SK-N-SH (cell line): ENCODE measurements around the gene TUBB3. TPM values are rescaled to one million over a fixed set of nuclear protein-coding genes. Genes with fewer than 3 reads are reported as not detected.

Experiments
- CTCF ChIA-PET: fragments of 300-600, 350-600 bp; formaldehyde crosslinking; extraction: SDS; loops from one replicate; lab custom pipeline; 2021; lab: Yijun Ruan, JAX
- POLR2A ChIA-PET: fragments of 350-600 bp; sonication (Branson Sonifier 250); formaldehyde crosslinking; extraction: SDS; loops from one replicate; lab custom pipeline; 2020; ENCODE audit warnings: antibody characterized with exemption, inconsistent platforms; lab: Yijun Ruan, JAX
- DNase-seq: peaks from one replicate; pipeline ENCODE4 v3.0.0; 2012
- H2AFZ ChIP-seq: fragments of 200-600 bp; sonication (generic); 2 replicates; pipeline ENCODE4 v1.8.1; 2016; ENCODE audit warnings: antibody characterized with exemption, mild to moderate bottlenecking, low read depth
- H3F3A ChIP-seq: fragments of 200-600 bp; sonication (generic); replicated peaks from 2 replicates; pipeline ENCODE3; 2016; ENCODE audit warnings: antibody characterized with exemption, mild to moderate bottlenecking; ENCODE audit not compliant: insufficient read depth
- H3K27ac ChIP-seq, 2 experiments: fragments of 200-500 bp in 1 of 2; fragments of 200-600 bp in 1 of 2; sonication (Bioruptor generic) in 1 of 2; sonication (generic), shearing (Covaris generic) in 1 of 2; 2 replicates each; pipeline versions ENCODE4 v1.5.1 to v1.6.1; 2014 to 2016; ENCODE audit warnings: low read depth in 2 of 2, inconsistent platforms in 1 of 2, low read length in 1 of 2, mild to moderate bottlenecking in 1 of 2, mixed read lengths in 1 of 2
- H3K27me3 ChIP-seq: fragments of 200-600 bp; sonication (generic), shearing (Covaris generic); 2 replicates; pipeline ENCODE4 v1.6.1; 2016; ENCODE audit warnings: mixed run types; ENCODE audit not compliant: insufficient read depth
- H3K36me3 ChIP-seq, 2 experiments: fragments of 200-500 bp in 1 of 2; fragments of 200-600 bp in 1 of 2; sonication (Bioruptor generic) in 1 of 2; sonication (generic) in 1 of 2; replicated peaks in 1 of 2; 2 replicates each; pipeline versions ENCODE3 to v1.5.1; 2014 to 2016; ENCODE audit warnings: low read length in 1 of 2, mild to moderate bottlenecking in 1 of 2; ENCODE audit not compliant: insufficient read depth in 2 of 2, control insufficient read depth in 1 of 2
- H3K4me1 ChIP-seq, 2 experiments: fragments of 200-500 bp in 1 of 2; fragments of 200-600 bp in 1 of 2; sonication (Bioruptor generic) in 1 of 2; sonication (generic), shearing (Covaris generic) in 1 of 2; 2 replicates each; pipeline versions ENCODE4 v1.5.1 to v1.6.1; 2014 to 2016; ENCODE audit warnings: low read depth in 1 of 2, low read length in 1 of 2, mixed run types in 1 of 2; ENCODE audit not compliant: insufficient read depth in 2 of 2, control insufficient read depth in 1 of 2
- H3K4me2 ChIP-seq: fragments of 200-600 bp; sonication (generic), shearing (Covaris generic); 2 replicates; pipeline ENCODE4 v1.6.1; 2017; ENCODE audit warnings: mixed run types
- H3K4me3 ChIP-seq, 2 experiments: fragments of 200-500 bp in 1 of 2; fragments of 200-600 bp in 1 of 2; sonication (Bioruptor generic) in 1 of 2; sonication (generic), shearing (Covaris generic) in 1 of 2; 2 replicates each; pipeline versions ENCODE4 v1.5.1 to v1.8.1; 2014 to 2016; ENCODE audit warnings: low read depth in 2 of 2, inconsistent platforms in 1 of 2, low read length in 1 of 2, mild to moderate bottlenecking in 1 of 2, mixed read lengths in 1 of 2, moderate library complexity in 1 of 2
- H3K79me2 ChIP-seq: fragments of 200-600 bp; sonication (generic); 2 replicates; pipeline ENCODE4 v1.8.1; 2017; ENCODE audit warnings: mild to moderate bottlenecking; ENCODE audit not compliant: insufficient read depth
- H3K9ac ChIP-seq: fragments of 200-600 bp; sonication (generic); 2 replicates; pipeline ENCODE4 v1.6.1; 2017; ENCODE audit warnings: mixed run types
- H3K9me2 ChIP-seq: fragments of 200-600 bp; sonication (generic); 2 replicates; pipeline ENCODE4 v1.6.1; 2017; ENCODE audit warnings: mixed run types
- H3K9me3 ChIP-seq: fragments of 200-600 bp; sonication (generic); 2 replicates; pipeline ENCODE4 v1.6.1; 2017; ENCODE audit warnings: mixed run types, mild to moderate bottlenecking, moderate library complexity
- H4K20me1 ChIP-seq: fragments of 200-600 bp; sonication (generic); 2 replicates; pipeline ENCODE4 v1.6.1; 2017; ENCODE audit warnings: mild to moderate bottlenecking, mixed run types; ENCODE audit not compliant: insufficient read depth
- CTCF ChIP-seq: fragments of 200-600 bp; sonication (generic); IDR thresholded peaks from 2 replicates; pipeline ENCODE4 v1.6.1; 2017; ENCODE audit warnings: antibody characterized with exemption, mild to moderate bottlenecking, moderate library complexity
- EP300 ChIP-seq, 2 experiments: IDR thresholded peaks; 2 replicates each; pipeline versions ENCODE4 v1.4.0 to v1.6.1; 2012; ENCODE audit warnings: borderline replicate concordance in 1 of 2, low read depth in 1 of 2, low read length in 1 of 2
- EZH2phosphoT487 ChIP-seq: fragments of 200-600 bp; sonication (generic); IDR thresholded peaks from 2 replicates; pipeline ENCODE4 v1.6.1; 2017; ENCODE audit warnings: low read depth, mixed run types, mild to moderate bottlenecking, antibody characterized with exemption, moderate library complexity, borderline replicate concordance
- FOXM1 ChIP-seq: IDR thresholded peaks from 2 replicates; pipeline ENCODE4 v1.4.0; 2012; ENCODE audit warnings: low read depth, mild to moderate bottlenecking
- MXI1 ChIP-seq: IDR thresholded peaks from 2 replicates; pipeline ENCODE4 v1.6.1; 2012; ENCODE audit warnings: mild to moderate bottlenecking, low read depth, low read length, improper control_type of control experiment
- NFIC ChIP-seq: IDR thresholded peaks from 2 replicates; pipeline ENCODE4 v1.4.0; 2012; ENCODE audit warnings: borderline replicate concordance
- RAD21 ChIP-seq: IDR thresholded peaks from 2 replicates; pipeline ENCODE4 v1.6.1; 2012; ENCODE audit warnings: mild to moderate bottlenecking, low read length
- REST ChIP-seq: IDR thresholded peaks from 2 replicates; pipeline ENCODE4 v1.6.1; 2012; ENCODE audit warnings: mild to moderate bottlenecking, low read depth, low read length, moderate library complexity
- SIN3A ChIP-seq: IDR thresholded peaks from 2 replicates; pipeline ENCODE4 v1.6.1; 2012; ENCODE audit warnings: low read depth, mild to moderate bottlenecking, low read length, moderate library complexity, borderline replicate concordance
- SMC3 ChIP-seq: IDR thresholded peaks from 2 replicates; pipeline ENCODE4 v1.6.1; 2012; ENCODE audit warnings: low read depth, low read length, improper control_type of control experiment
- TEAD4 ChIP-seq: IDR thresholded peaks from 2 replicates; pipeline ENCODE4 v1.4.0; 2012; ENCODE audit warnings: mild to moderate bottlenecking, borderline replicate concordance; ENCODE audit not compliant: insufficient read depth
- USF1 ChIP-seq: IDR thresholded peaks from 2 replicates; pipeline ENCODE4 v1.4.0; 2012; ENCODE audit warnings: low read depth, borderline replicate concordance
- USF2 ChIP-seq: fragments of 150-350 bp; IDR thresholded peaks from 2 replicates; pipeline ENCODE4 v1.6.1; 2017; ENCODE audit warnings: antibody characterized with exemption, low read length, low read depth, borderline replicate concordance
- WGBS: methylation state at CpG from one replicate; pipeline ENCODE4 v1.1.6; 2017; ENCODE audit warnings: low lambda C conversion rate; 5-methylcytosine and 5-hydroxymethylcytosine counted together
- polyA plus RNA-seq, 3 experiments: library from polyadenylated mRNA; depleted of rRNA; stranded (reverse); fragments of >200 nt; gene quantifications; 2 replicates each; pipeline ENCODE4 v1.2.3, GENCODE V29; 2012

The TUBB3 gene
- polyA plus RNA-seq, 1 of the 3 experiments (the other 2 are of a cell fraction): 428 TPM

GRCh38 chr16:89909777-89910716 lies 13.1 kb upstream of the TUBB3 start:
- Histone ChIP-seq H3K27ac (no peak overlapping the region; a peak in 1 of 4 replicates), H3K4me1 (peaks cover 0 to 3% of the 10 kb centered on the region in 2 experiments; a peak in 1 of 4 replicates), H3K9me3 (no peaks in the 10 kb centered on the region), H3K9ac (no peak overlapping the region), H3K9me2 (no peaks in the 10 kb centered on the region), H3K79me2 (no peaks in the 10 kb centered on the region), H2AFZ (no peak overlapping the region), H3K4me2 (no peak overlapping the region), H3K27me3 (no peaks in the 10 kb centered on the region), H3K4me3 (peak overlapping the region in 1 of 2 experiments; percentile 42; a peak in 1 of 4 replicates), H3F3A (peaks cover 13% of the 10 kb centered on the region), H3K36me3 (peaks cover 16 to 43% of the 10 kb centered on the region in 2 experiments), H4K20me1 (no peaks in the 10 kb centered on the region)
- 73% methylated on average over 36 of the region's 47 CpGs for WGBS
- POLR2A ChIA-PET: interaction anchor here (0.6 to 1.2 kb wide), 5 partner anchors 12 to 63 kb away, joined by 3 to 10 read pairs (median 3); partner anchors contain the start of genes TCF25 and TUBB3
- no peak for TF ChIP-seq SIN3A
- peak; percentile 57; the same call in 1 of the 2 replicates for TF ChIP-seq SMC3
- no peak for TF ChIP-seq EZH2phosphoT487
- TF ChIP-seq EP300 (IDR thresholded peaks at IDR 0.05; ENCODE audit: borderline replicate concordance in 1 of 2, low read depth in 1 of 2, low read length in 1 of 2): no peak
- TF ChIP-seq TEAD4: no peak
- TF ChIP-seq MXI1: no peak
- no peak for TF ChIP-seq REST
- TF ChIP-seq USF2: no peak
- peak; percentile 59 for TF ChIP-seq RAD21
- no peak for TF ChIP-seq NFIC
- no peak for TF ChIP-seq FOXM1
- no peak for TF ChIP-seq USF1
- TF ChIP-seq CTCF: peak; percentile 86
- peak; percentile 92 for DNase-seq
- CTCF ChIA-PET: interaction anchor here (0.7 to 7.0 kb wide), 26 partner anchors 9 to 295 kb away, joined by 3 to 53 read pairs (median 4); partner anchors contain the start of genes CDK10, MC1R, SPIRE2 and TCF25
